GM12872 (cell line): ENCODE measurements around the gene SBF2.

Source experiments
- CTCF ChIP-seq: IDR thresholded peaks from 3 replicates; pipeline ENCODE4 v1.5.1; 2011; ENCODE audit warnings: low read depth, mild to moderate bottlenecking, low read length, moderate library complexity; ENCODE audit not compliant: insufficient read depth

SBF2 gene

DNA sequence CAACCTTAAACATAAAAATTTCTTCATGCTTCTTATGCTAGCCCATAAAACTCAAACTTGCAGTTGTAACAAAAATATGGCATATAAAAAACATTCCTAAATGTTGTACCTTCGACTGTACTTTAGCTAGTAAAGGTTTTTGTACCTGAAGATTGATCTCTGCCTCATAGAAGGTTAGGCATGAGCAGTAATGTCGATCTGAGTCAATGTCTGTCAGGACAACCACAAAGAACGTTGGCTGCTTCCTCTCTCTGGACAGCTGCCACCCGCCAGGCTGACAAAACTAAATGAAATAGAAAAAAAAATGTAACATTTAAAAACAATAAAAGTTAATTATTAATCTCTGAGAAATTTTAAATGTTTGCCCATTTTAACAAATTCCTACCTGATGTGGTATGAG lies 251.3 kb downstream of the SBF2 start:
- no peak for TF ChIP-seq CTCF

DNA sequence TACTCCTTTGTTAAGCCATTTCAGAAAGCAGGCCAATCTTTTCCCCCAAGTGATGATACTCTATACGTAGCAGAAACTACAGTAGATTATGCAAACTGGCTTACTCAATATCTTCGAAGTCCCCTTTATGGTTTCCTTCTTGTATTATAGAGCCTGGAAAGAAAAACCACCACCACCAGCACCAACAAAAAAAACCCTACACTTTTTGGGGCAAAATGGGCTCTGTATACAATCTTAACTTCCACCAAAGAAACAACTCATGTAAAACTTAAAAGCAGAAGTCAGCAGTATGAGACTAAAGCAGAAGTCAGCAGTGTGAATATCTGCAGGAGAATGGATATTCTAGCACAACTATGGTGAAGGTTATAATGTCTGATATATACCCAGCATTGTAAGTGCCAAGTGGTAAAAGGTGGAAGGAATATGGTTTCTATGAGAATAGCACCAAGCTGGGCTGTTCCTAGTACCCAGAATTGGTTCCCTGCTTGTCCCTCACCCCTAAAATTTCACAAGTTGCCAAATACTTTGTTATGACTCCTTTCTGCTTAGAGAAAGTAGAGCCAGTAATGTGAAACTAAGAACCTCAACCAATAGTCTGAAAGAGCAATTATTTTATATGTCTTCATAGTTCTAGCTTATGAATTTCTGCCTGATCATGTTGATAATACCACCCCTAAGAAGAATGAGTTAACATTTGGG lies 252.1 kb downstream of the SBF2 start:
- no peak for TF ChIP-seq CTCF

GRCh38 chr11:10041332-10041731 lies 252.7 kb downstream of the SBF2 start:
- no peak for TF ChIP-seq CTCF

GRCh38 chr11:10038521-10039302 lies 255.3 kb downstream of the SBF2 start:
- TF ChIP-seq CTCF: no peak

DNA sequence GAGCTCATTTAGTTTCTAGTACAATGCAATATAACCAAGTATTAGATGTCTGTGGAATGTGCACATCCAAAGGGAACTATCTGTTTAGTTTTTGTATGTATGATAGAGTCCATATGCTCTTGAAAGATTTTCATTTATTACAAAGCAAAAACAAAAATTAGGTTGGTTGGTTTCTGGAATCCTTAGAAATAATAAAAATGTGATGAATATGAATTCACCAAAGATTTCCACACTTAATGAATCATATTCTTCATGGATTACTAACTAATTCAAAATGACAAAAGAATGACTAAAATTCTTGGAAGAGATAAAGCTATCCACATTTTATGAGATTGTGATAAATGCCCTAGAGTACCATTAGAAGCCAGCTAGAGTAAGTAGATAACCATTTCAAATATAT lies 261.1 kb downstream of the SBF2 start:
- no peak for TF ChIP-seq CTCF

- TF ChIP-seq CTCF: no peak
Measured at GRCh38 chr11:10030122-10030490, 263.9 kb downstream of the SBF2 start.

DNA sequence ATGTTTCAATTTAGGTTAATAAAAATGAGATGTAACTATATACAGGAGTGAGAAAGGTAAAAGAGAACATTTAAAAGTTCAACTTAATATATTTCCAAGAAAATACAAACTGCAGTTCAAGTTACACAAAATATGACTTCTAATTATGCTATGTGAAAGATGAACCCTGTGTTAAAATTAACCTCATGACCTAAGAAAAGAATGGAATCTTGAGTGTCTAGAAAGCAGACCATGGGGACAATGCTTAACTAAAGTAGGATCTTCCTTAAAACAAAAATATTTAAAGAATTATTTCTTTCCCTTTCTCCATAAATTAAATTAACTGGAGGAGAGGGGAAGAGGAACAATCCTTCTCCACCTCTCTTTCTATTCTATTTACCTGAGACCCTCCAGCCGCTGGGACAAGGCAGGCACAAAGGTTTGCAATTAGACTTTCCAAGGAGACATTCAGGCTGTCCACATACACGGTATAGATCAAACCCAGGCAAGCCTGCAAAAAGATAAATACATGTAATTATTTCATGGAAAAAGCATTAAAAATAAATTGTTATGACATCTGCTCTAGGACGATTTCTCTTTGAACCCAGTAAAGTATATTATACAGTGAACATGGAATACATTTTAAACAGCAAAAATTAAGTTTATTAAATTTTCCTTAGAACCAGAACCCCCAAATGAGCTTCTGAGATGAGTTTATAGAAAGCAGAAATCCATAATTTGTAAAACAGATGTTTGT lies 264.5 kb downstream of the SBF2 start:
- no peak for TF ChIP-seq CTCF
